PC-9 (cell line): Measurements from ENCODE around the gene PDE4D. TPM values are rescaled to one million over a fixed set of nuclear protein-coding genes. Genes with fewer than 3 reads are reported as not detected.

Experiments used
- BruUV-seq: library from RNA; stranded (reverse); fragments of 400-500 nt; replicated peaks from 2 replicates; lab custom pipeline; 2021; lab: Mats Ljungman, UMichigan
- CTCF ChIA-PET: fragments of 300-600 bp; sonication (Branson Sonifier 250); formaldehyde crosslinking; loops from one replicate; lab custom pipeline; 2022; ENCODE audit warnings: antibody characterized with exemption; lab: Charles Lee
- POLR2A ChIA-PET: fragments of 300-600 bp; sonication (Branson Sonifier 250); formaldehyde crosslinking; loops from one replicate; lab custom pipeline; 2022; ENCODE audit warnings: antibody characterized with exemption; ENCODE audit not compliant: unreplicated experiment; lab: Charles Lee
- DNase-seq, 2 experiments: peaks; one replicate each; pipeline versions ENCODE4 v3.0.0 to v3.0.0-alpha.2; 2015 to 2022; ENCODE audit warnings: mixed read lengths in 1 of 2
- H2AFZ ChIP-seq: fragments of 200-600 bp; sonication (generic); 2 replicates; pipeline ENCODE4 v1.8.1; 2017; ENCODE audit warnings: antibody characterized with exemption
- H3F3A ChIP-seq: fragments of 200-600 bp; sonication (generic); 2 replicates; pipeline ENCODE4 v1.8.1; 2017; ENCODE audit warnings: antibody characterized with exemption, mild to moderate bottlenecking, low read depth; ENCODE audit not compliant: insufficient read depth
- H3K27ac ChIP-seq: fragments of 200-600 bp; sonication (generic); 2 replicates; pipeline ENCODE4 v1.6.1; 2016; ENCODE audit warnings: mixed run types
- H3K27me3 ChIP-seq: fragments of 200-600 bp; sonication (generic); 2 replicates; pipeline ENCODE4 v1.6.1; 2016; ENCODE audit warnings: low read depth, mixed run types; ENCODE audit not compliant: insufficient read depth
- H3K36me3 ChIP-seq: fragments of 200-600 bp; sonication (generic); 2 replicates; pipeline ENCODE4 v1.6.1; 2016; ENCODE audit warnings: low read depth, mixed run types
- H3K4me1 ChIP-seq: fragments of 200-600 bp; sonication (generic); replicated peaks from 2 replicates; pipeline ENCODE4 v1.6.1; 2016; ENCODE audit warnings: mixed run types; ENCODE audit not compliant: insufficient read depth
- H3K4me2 ChIP-seq: fragments of 200-600 bp; sonication (generic); 2 replicates; pipeline ENCODE4 v1.6.1; 2017; ENCODE audit warnings: mixed run types
- H3K4me3 ChIP-seq: fragments of 200-600 bp; sonication (generic); 2 replicates; pipeline ENCODE4 v1.6.1; 2016; ENCODE audit warnings: mixed run types
- H3K79me2 ChIP-seq: fragments of 200-600 bp; sonication (generic); 2 replicates; pipeline ENCODE4 v1.6.1; 2017; ENCODE audit warnings: low read depth, mixed run types
- H3K9me2 ChIP-seq: fragments of 200-600 bp; sonication (generic); 2 replicates; pipeline ENCODE4 v1.8.1; 2017; ENCODE audit warnings: mild to moderate bottlenecking; ENCODE audit not compliant: insufficient read depth
- H3K9me3 ChIP-seq: fragments of 200-600 bp; sonication (generic); 2 replicates; pipeline ENCODE4 v1.8.1; 2016; ENCODE audit warnings: low read depth; ENCODE audit not compliant: insufficient read depth
- H4K20me1 ChIP-seq: fragments of 200-600 bp; sonication (generic); 2 replicates; pipeline ENCODE4 v1.8.1; 2017; ENCODE audit not compliant: insufficient read depth
- EZH2 ChIP-seq: fragments of 200-600 bp; sonication (generic); IDR thresholded peaks from 2 replicates; pipeline ENCODE4 v1.8.0; 2017; ENCODE audit warnings: antibody characterized with exemption, low read depth
- intact Hi-C: fragments of 100-400 bp; cut with micrococcal nuclease; formaldehyde crosslinking; loops from one replicate; pipeline ENCODE4 v1.10.0; 2022; ENCODE audit not compliant: unreplicated experiment
- total RNA-seq: library from RNA; stranded (reverse); gene quantifications from 2 replicates; pipeline ENCODE4 v1.2.3, GENCODE V29; 2021
- TF ChIP-seq, protein P1 (sequence below): fragments of 200-600 bp; sonication (generic); conservative IDR thresholded peaks from 2 replicates; pipeline ENCODE4 v1.6.1; 2017; ENCODE audit warnings: mixed run types, antibody characterized with exemption, mild to moderate bottlenecking, moderate library complexity

PDE4D gene
- total RNA-seq, 1 experiment from 2014 or later: 9.8 TPM

DNA sequence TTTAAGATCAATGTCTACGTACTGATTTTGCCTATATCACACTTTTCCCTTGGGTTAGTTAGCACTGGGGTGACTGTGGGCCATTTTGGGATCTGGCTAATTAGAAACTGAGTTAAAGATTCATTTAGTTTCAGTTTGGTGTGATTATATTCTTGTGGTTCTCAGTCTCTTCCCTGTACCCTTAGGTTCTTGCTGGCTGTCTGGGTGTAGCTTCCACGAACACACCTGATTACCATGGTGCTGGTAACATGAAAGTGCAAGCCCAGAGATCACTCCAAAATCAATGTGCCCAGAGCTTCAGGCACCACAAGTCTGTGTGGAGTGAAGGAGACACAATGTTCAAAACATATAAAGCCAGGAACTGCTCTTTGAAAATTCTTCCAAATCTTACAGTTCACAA lies 248.1 kb downstream of the PDE4D start:
- intact Hi-C loops: no loop called here
- Histone ChIP-seq H3F3A (no peaks in the 10 kb centered on the region), H3K4me3 (no peak overlapping the region), H3K36me3 (0 out of 2 replicates have a peak, but pooled peaks cover 4% of the 10 kb centered on the region), H3K9me2 (no peaks in the 10 kb centered on the region; the same call in 1 of the 2 replicates), H4K20me1 (no peaks in the 10 kb centered on the region; the same call in 1 of the 2 replicates), H3K79me2 (no peaks in the 10 kb centered on the region), H3K27me3 (no peaks in the 10 kb centered on the region), H3K4me1 (peaks cover 4% of the 10 kb centered on the region; the same call in 1 of the 2 replicates), H3K4me2 (no peak overlapping the region), H3K9me3 (no peaks in the 10 kb centered on the region), H3K27ac (no peak overlapping the region), H2AFZ (no peak overlapping the region)
- TF ChIP-seq EZH2: no peak
- TF ChIP-seq, protein P1, sequence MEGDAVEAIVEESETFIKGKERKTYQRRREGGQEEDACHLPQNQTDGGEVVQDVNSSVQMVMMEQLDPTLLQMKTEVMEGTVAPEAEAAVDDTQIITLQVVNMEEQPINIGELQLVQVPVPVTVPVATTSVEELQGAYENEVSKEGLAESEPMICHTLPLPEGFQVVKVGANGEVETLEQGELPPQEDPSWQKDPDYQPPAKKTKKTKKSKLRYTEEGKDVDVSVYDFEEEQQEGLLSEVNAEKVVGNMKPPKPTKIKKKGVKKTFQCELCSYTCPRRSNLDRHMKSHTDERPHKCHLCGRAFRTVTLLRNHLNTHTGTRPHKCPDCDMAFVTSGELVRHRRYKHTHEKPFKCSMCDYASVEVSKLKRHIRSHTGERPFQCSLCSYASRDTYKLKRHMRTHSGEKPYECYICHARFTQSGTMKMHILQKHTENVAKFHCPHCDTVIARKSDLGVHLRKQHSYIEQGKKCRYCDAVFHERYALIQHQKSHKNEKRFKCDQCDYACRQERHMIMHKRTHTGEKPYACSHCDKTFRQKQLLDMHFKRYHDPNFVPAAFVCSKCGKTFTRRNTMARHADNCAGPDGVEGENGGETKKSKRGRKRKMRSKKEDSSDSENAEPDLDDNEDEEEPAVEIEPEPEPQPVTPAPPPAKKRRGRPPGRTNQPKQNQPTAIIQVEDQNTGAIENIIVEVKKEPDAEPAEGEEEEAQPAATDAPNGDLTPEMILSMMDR: no peak
- BruUV-seq: no TSS peak
- ChIA-PET CTCF (no interaction called here), POLR2A (no interaction called here)
- DNase-seq: no peak

DNA sequence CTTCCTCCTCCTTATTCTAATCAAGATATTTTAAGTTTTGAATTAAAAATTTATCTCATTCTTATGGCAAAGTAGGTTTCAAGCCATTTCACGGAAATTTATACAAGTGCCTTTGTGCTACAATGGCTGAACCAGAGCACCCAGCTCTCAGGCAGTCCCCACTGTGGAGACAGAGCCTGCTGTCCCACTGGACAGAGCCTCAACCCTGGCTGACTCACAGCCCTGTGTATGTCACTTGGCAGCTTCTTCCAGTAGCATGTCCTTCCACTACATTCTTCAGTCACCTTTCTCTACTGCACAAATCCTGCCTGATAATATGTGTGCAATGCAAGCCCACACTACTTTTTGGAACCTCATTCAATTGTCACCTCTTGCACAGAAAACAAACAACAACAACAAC lies 253.1 kb downstream of the PDE4D start:
- CTCF ChIA-PET: no interaction called here
- H3K4me2 ChIP-seq: no peak overlapping the region
- POLR2A ChIA-PET: no interaction called here
- BruUV-seq: no TSS peak
- peaks cover 4% of the 10 kb centered on the region; the same call in 1 of the 2 replicates for H3K4me1 ChIP-seq
- no peak overlapping the region for H2AFZ ChIP-seq
- 0 out of 2 replicates have a peak, but pooled peaks cover 4% of the 10 kb centered on the region for H3K36me3 ChIP-seq
- no peaks in the 10 kb centered on the region for H3F3A ChIP-seq
- H3K27me3 ChIP-seq: no peaks in the 10 kb centered on the region
- intact Hi-C loops: no loop called here
- no peak overlapping the region for H3K4me3 ChIP-seq
- TF ChIP-seq EZH2: no peak
- TF ChIP-seq, protein P1: no peak
- H3K9me2 ChIP-seq: no peaks in the 10 kb centered on the region; the same call in 1 of the 2 replicates
- H3K79me2 ChIP-seq: no peaks in the 10 kb centered on the region
- no peaks in the 10 kb centered on the region; the same call in 1 of the 2 replicates for H4K20me1 ChIP-seq
- no peak overlapping the region for H3K27ac ChIP-seq
- H3K9me3 ChIP-seq: no peaks in the 10 kb centered on the region
- DNase-seq: peak; percentile 11 to 40

DNA sequence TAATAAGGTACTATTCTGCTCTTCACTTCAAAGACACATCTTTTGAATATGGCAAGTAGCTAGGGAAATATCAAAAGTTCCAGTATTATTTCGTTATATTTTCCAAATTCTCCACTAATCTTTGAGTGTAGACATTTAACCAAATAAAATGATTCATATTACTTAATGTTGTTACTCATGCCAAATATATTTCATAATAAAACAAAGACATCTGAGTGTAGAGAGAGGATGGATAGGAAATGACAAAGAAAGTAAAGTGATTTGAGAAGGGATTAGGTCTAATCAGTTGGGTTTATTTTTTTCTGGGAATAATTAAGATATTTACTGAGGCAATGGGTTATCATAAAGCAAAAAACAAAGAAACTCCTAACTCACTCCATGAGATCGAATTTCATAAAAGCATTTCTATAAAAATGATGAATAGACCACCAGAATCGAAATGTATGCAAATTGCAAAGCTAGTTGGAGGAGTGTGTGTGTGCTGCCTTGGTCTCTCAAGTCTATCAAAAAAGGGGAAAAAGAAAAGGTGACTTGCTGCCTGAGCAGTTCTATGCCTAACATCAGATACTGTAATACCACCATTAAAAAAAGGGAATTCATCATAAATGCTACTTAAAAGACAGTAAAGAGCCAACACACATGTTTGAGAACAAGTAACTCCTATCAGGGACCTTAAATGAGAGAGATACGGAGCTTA lies 255.5 kb downstream of the PDE4D start:
- H3K4me3 ChIP-seq: no peak overlapping the region
- no peak overlapping the region for H3K4me2 ChIP-seq
- peaks cover 4% of the 10 kb centered on the region; the same call in 1 of the 2 replicates for H3K4me1 ChIP-seq
- no TSS peak for BruUV-seq
- H3K9me2 ChIP-seq: no peaks in the 10 kb centered on the region; the same call in 1 of the 2 replicates
- no peak for TF ChIP-seq EZH2
- TF ChIP-seq, protein P1: no peak
- ChIA-PET CTCF (no interaction called here), POLR2A (no interaction called here)
- H3K79me2 ChIP-seq: no peaks in the 10 kb centered on the region
- H2AFZ ChIP-seq: no peak overlapping the region
- H3K9me3 ChIP-seq: no peaks in the 10 kb centered on the region
- H3F3A ChIP-seq: no peaks in the 10 kb centered on the region
- H4K20me1 ChIP-seq: no peaks in the 10 kb centered on the region; the same call in 1 of the 2 replicates
- no peaks in the 10 kb centered on the region for H3K27me3 ChIP-seq
- intact Hi-C loops: no loop called here
- H3K27ac ChIP-seq: no peak overlapping the region
- no peak for DNase-seq
- 0 out of 2 replicates have a peak, but pooled peaks cover 4% of the 10 kb centered on the region for H3K36me3 ChIP-seq
